Right ventricle myocardium superior (tissue), 1 donor: ENCODE results near the gene SETBP1. TPM values are rescaled to one million over a fixed set of nuclear protein-coding genes. Genes with fewer than 3 reads are reported as not detected.
A peak's percentile ranks its signal among the peaks of the same experiment; 100 is the strongest.

Experiments used
- ATAC-seq: fragments of 200-7000 bp; cut with Tn5 transposase; one replicate; pipeline ENCODE4 v1.9.1; 2020; ENCODE audit warnings: mild to moderate bottlenecking; ENCODE audit not compliant: poor library complexity
- DNase-seq: peaks from one replicate; pipeline ENCODE4 v3.0.0-alpha.2; 2020
- intact Hi-C: fragments of 100-400 bp; cut with DNase I; formaldehyde crosslinking; loops from one replicate; pipeline ENCODE4 v1.11.2; 2022
- microRNA-seq: library from miRNA; unstranded; fragments of <30 nt; microRNA quantifications from one replicate; pipeline ENCODE4 v1.2.0, GENCODE V29; 2020
- total RNA-seq: library from RNA; stranded (reverse); fragmentation: NEBNext Ultra II Directional; extraction: Animal tissue kit (Norgen Biotek cat#: 25700); gene quantifications from one replicate; pipeline ENCODE4 v1.2.1, GENCODE V29; 2021
- donor health status: DM: no; HTN: yes; CAD: no; lungs with severe emphysema.

SETBP1 gene
- total RNA-seq, 1 donor from 2014 or later = 6.3 TPM

DNA sequence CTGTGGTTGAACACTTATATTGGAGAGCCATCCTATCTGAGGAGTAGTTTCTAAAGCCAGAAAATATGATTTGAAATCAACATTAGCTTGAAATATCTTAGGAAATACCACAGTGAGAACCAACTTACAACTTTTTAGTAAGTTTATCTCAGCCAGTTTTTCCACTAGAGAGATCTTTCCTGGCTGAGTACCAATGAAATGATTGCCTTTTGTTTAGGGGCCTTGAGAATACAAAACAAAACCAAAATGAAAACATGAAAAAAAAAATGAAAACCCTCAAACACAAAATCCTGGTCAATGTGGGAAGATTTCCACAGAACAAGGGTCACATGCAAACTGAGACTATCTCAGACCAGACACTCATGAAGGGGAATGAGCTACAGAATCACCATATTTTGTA lies 429.0 kb downstream of the SETBP1 start:
- ATAC-seq = peak; percentile 5
- intact Hi-C loops = no loop called here
- no peak for DNase-seq

DNA sequence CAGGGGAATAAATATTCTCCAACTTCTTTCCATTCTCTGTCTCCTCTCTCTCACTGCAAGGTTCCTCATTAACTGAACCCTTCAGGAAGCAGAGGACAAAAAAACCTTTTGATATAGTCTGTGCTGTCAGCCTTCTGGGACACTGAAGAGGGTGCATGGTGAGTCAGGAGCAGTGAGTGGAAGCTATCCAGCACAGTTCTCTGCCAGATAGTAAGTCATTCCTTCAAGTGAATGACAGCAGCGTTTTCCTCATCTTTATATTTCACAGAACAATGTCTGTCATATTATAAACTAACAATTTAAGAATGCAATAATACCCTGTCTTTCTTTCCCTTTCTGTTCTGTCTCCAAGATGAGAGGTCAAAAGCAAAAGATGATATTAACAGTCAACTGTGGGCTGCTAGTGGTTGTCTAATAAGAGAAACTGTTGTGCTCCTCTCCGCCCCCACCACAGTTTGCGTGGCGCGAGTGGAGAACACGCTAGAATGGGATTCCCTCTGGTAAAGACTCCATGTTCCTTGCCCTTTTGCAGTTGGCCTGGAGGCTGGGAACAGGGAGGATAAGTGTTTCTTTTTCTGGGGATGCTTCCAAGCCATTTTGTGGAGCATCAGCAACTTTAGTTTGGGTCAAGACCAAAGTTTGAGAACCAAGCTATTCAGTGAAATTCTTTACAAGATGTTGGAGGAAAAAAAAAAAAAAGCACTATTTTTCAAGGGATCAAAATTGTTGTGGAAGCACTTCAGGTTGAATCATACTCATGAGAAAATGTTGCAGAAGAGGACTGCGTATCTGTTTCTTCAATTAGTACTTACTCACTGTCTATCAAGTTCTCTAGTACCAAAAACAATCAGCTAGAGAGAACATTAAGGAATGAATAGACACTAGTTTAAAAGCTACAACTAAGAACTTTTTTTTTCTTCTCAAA lies 430.2 kb downstream of the SETBP1 start:
- DNase-seq = peak; percentile 74
- intact Hi-C loops = no loop called here
- ATAC-seq = peak; percentile 79

DNA sequence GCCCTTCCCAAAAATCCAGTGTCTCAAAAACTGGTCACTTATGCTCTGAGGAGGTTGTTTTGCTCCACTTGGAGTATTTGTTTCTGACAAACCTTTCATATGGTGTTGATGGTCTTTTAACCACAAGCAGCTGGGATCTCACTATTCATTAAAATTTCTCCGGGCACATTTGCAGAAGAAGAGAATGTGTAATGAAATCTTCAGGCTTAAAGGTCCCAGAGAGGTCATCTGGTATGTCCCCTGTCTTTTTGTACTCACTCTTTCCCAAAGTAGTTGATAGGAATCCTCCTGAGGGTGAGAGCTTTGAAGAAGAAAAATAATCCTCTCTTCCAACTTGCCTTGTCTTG lies 430.8 kb downstream of the SETBP1 start:
- intact Hi-C loops = no loop called here
- ATAC-seq = peak; percentile 32

DNA sequence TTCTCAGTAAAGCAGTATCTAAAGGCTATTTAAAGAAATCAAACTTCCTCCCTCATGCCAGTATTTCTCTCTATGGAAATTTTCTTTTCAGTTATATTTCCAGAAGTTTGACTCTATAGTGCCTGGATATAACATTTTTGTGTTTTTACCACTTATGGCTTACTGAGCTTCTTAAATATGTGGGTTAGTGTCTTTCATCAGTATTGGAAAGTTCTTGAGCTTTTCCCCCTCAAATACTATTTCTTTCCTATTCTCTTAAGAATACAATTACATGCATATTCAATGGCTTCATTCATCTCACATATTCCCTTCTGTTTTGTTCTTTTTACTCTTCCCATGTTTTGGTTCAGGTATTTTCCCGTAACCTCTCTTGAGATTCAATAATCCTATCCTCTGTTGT lies 432.0 kb downstream of the SETBP1 start:
- ATAC-seq = no peak
- intact Hi-C loops = no loop called here
- no peak for DNase-seq

More for the DNA sequence above, 430.8 kb downstream of the SETBP1 start:
- DNase-seq = no peak

DNA sequence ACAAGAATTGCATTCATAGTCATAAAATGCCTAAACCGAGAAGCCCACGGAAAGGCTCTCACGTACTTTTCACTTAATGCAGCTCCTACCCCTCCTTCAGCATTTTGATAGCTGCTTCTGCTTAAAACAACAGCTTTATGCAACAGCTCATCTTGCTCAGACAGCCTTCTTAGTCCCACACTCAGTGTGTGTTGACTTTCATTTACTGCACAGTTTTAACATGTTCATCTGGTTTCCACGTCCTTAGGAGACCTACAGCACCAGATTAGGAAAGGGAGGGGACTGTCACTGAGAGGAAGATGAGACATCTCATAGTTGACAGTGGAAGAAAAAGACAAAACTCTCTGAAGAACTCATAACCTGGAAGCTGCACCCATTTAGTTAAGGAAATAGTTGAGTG lies 435.4 kb downstream of the SETBP1 start:
- ATAC-seq (no peak), DNase-seq (no peak)
- intact Hi-C loops = no loop called here

Small RNAs within 50 kb of the gene (microRNA-seq; reads per million reads assigned to microRNA genes)
- not detected for gene MIR4319
